Prostate gland (tissue), 2 donors: ENCODE results near the gene RTP5.

Source experiments
- POLR2A ChIP-seq: fragments of 450-650 bp; IDR thresholded peaks from one replicate; pipeline ENCODE4 v1.6.1; 2016; ENCODE audit warnings: antibody characterized with exemption, mild to moderate bottlenecking
- POLR2AphosphoS5 ChIP-seq: sonication (generic); formaldehyde crosslinking; IDR thresholded peaks from one replicate; pipeline ENCODE4 v1.6.1; 2017; ENCODE audit warnings: antibody characterized with exemption
- TF ChIP-seq, protein P1 (sequence below), 4 experiments: fragments of 200-600 bp in 2 of 4; fragments of 450-650 bp in 2 of 4; sonication (generic) in 2 of 4; IDR thresholded peaks; 1 replicate in 3 of 4; 2 replicates in 1 of 4; pipeline ENCODE4 v1.5.1; 2016 to 2019; ENCODE audit warnings: antibody characterized with exemption in 4 of 4, mild to moderate bottlenecking in 2 of 4, moderate library complexity in 2 of 4

GRCh38 chr2:241886840-241887447 lies 17.4 kb downstream of the RTP5 start:
- no peak for TF ChIP-seq POLR2AphosphoS5
- TF ChIP-seq POLR2A: no peak
- TF ChIP-seq, protein P1, sequence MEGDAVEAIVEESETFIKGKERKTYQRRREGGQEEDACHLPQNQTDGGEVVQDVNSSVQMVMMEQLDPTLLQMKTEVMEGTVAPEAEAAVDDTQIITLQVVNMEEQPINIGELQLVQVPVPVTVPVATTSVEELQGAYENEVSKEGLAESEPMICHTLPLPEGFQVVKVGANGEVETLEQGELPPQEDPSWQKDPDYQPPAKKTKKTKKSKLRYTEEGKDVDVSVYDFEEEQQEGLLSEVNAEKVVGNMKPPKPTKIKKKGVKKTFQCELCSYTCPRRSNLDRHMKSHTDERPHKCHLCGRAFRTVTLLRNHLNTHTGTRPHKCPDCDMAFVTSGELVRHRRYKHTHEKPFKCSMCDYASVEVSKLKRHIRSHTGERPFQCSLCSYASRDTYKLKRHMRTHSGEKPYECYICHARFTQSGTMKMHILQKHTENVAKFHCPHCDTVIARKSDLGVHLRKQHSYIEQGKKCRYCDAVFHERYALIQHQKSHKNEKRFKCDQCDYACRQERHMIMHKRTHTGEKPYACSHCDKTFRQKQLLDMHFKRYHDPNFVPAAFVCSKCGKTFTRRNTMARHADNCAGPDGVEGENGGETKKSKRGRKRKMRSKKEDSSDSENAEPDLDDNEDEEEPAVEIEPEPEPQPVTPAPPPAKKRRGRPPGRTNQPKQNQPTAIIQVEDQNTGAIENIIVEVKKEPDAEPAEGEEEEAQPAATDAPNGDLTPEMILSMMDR (IDR thresholded peaks at IDR 0.05): no peak
